22Rv1 (cell line): Measurements from ENCODE around the gene IKZF1.

Experiments used
- ZFX ChIP-seq: fragments of 450-650 bp; IDR thresholded peaks from 2 replicates; pipeline ENCODE4 v1.6.1; 2017; ENCODE audit warnings: antibody characterized with exemption, borderline replicate concordance
- TF ChIP-seq, protein P1 (sequence below): fragments of 450-650 bp; IDR thresholded peaks from 2 replicates; pipeline ENCODE4 v1.5.1; 2017; ENCODE audit warnings: mild to moderate bottlenecking

GRCh38 chr7:50449501-50449880 lies 145.0 kb downstream of the IKZF1 start:
- TF ChIP-seq, protein P1, sequence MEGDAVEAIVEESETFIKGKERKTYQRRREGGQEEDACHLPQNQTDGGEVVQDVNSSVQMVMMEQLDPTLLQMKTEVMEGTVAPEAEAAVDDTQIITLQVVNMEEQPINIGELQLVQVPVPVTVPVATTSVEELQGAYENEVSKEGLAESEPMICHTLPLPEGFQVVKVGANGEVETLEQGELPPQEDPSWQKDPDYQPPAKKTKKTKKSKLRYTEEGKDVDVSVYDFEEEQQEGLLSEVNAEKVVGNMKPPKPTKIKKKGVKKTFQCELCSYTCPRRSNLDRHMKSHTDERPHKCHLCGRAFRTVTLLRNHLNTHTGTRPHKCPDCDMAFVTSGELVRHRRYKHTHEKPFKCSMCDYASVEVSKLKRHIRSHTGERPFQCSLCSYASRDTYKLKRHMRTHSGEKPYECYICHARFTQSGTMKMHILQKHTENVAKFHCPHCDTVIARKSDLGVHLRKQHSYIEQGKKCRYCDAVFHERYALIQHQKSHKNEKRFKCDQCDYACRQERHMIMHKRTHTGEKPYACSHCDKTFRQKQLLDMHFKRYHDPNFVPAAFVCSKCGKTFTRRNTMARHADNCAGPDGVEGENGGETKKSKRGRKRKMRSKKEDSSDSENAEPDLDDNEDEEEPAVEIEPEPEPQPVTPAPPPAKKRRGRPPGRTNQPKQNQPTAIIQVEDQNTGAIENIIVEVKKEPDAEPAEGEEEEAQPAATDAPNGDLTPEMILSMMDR, result no peak
- no peak for TF ChIP-seq ZFX
